ENCODE measurements around the gene FAM81A. TPM values are rescaled to one million over a fixed set of nuclear protein-coding genes. Genes with fewer than 3 reads are reported as not detected.
"Not testable (repeated sequence)": the region's sequence is repeated elsewhere in the genome, so short reads cannot be mapped to it uniquely, and the experiment has no call there.

The FAM81A gene
- polyA plus RNA-seq, 1 donor (not counting 4 experiments of a cell fraction or from before 2014, with no cell fraction given): 0.84 TPM

GRCh38 chr15:59484399-59484798 lies 46.4 kb downstream of the FAM81A start:
- Histone ChIP-seq H3K79me2 (ENCODE audit: control insufficient read depth, insufficient read depth, low read length) (no peaks in the 10 kb centered on the region), H2AFZ (ENCODE audit: control insufficient read depth, low read length) (no peak overlapping the region), H3K4me3 (ENCODE audit: control insufficient read depth in 2 of 3, extremely low read depth in 1 of 3, insufficient read depth in 2 of 3, low read depth in 1 of 3, low read length in 3 of 3) (no peak overlapping the region), H3K9me3 (ENCODE audit: control insufficient read depth, low read depth, low read length) (no peaks in the 10 kb centered on the region), H3K9me1 (ENCODE audit: control insufficient read depth, extremely low read depth, insufficient read depth, low read length) (no peaks in the 10 kb centered on the region), H3K4me1 (ENCODE audit: control insufficient read depth, extremely low read depth, insufficient read depth, low read length) (peaks cover 6% of the 10 kb centered on the region), H3K27ac (ENCODE audit: control insufficient read depth, insufficient read depth, low read length) (no peak overlapping the region), H3K4me2 (ENCODE audit: control insufficient read depth, extremely low read depth, insufficient read depth, low read depth, low read length) (no peak overlapping the region), H3K27me3 (ENCODE audit: control insufficient read depth, extremely low read depth, insufficient read depth, low read length) (no peaks in the 10 kb centered on the region), H4K20me1 (ENCODE audit: control insufficient read depth, extremely low read depth, insufficient read depth, low read length) (no peaks in the 10 kb centered on the region), H3K36me3 (ENCODE audit: control insufficient read depth in 2 of 2, extremely low read depth in 1 of 2, insufficient read depth in 2 of 2, low read length in 2 of 2) (no peaks in the 10 kb centered on the region), H3K9ac (ENCODE audit: control insufficient read depth, extremely low read depth, insufficient read depth, low read length) (no peak overlapping the region)
- no peak for FAIRE-seq
- DNase-seq (ENCODE audit: low read depth, low spot score): no peak
- dilution Hi-C loops (cut with MboI; ENCODE audit: extremely low pct_ligation_motif_present, low sequenced_read_pairs): no loop called here
- TF ChIP-seq EZH2 (IDR thresholded peaks at IDR 0.05; ENCODE audit: low read length) (no peak), CTCF (optimal IDR thresholded peaks at IDR 0.05 in 1 of 3, IDR thresholded peaks at IDR 0.05 in 1 of 3, conservative IDR thresholded peaks at IDR 0.05 in 1 of 3; ENCODE audit: extremely low read depth in 1 of 3, insufficient read depth in 2 of 3, low read length in 3 of 3) (no peak)

DNA sequence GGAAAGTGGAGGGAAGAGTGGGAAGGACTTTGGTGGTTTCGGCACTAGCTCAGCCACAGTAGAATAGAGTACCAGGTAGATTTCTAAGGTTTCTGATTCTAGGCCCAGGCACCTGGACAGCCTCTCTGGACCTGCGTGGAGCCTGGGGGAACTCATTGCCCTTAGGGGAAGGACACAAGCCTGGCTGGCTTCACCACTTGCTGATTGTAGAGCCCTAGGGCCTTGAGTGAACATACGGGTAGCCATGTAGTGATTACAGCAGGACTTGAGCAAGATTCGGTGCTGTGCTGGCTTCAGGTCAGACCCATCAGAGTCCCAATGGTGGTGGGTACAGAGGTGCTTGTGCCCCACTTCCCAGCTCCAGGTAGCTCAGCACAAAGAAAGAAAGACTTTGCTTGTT lies 47.0 kb downstream of the FAM81A start:
- H3K36me3 ChIP-seq (ENCODE audit: control insufficient read depth in 2 of 2, extremely low read depth in 1 of 2, insufficient read depth in 2 of 2, low read length in 2 of 2): no peaks in the 10 kb centered on the region
- no peaks in the 10 kb centered on the region for H3K79me2 ChIP-seq (ENCODE audit: control insufficient read depth, insufficient read depth, low read length)
- H3K9ac ChIP-seq (ENCODE audit: control insufficient read depth, extremely low read depth, insufficient read depth, low read length): no peak overlapping the region
- H3K9me3 ChIP-seq (ENCODE audit: control insufficient read depth, low read depth, low read length): no peaks in the 10 kb centered on the region
- no peak overlapping the region for H2AFZ ChIP-seq (ENCODE audit: control insufficient read depth, low read length)
- peaks cover 6% of the 10 kb centered on the region for H3K4me1 ChIP-seq (ENCODE audit: control insufficient read depth, extremely low read depth, insufficient read depth, low read length)
- H4K20me1 ChIP-seq (ENCODE audit: control insufficient read depth, extremely low read depth, insufficient read depth, low read length): no peaks in the 10 kb centered on the region
- no peak overlapping the region for H3K4me2 ChIP-seq (ENCODE audit: control insufficient read depth, extremely low read depth, insufficient read depth, low read depth, low read length)
- H3K9me1 ChIP-seq (ENCODE audit: control insufficient read depth, extremely low read depth, insufficient read depth, low read length): no peaks in the 10 kb centered on the region
- no peak overlapping the region for H3K27ac ChIP-seq (ENCODE audit: control insufficient read depth, insufficient read depth, low read length)
- dilution Hi-C loops (cut with MboI; ENCODE audit: extremely low pct_ligation_motif_present, low sequenced_read_pairs): no loop called here
- TF ChIP-seq EZH2 (IDR thresholded peaks at IDR 0.05; ENCODE audit: low read length): no peak
- TF ChIP-seq CTCF (optimal IDR thresholded peaks at IDR 0.05 in 1 of 3, IDR thresholded peaks at IDR 0.05 in 1 of 3, conservative IDR thresholded peaks at IDR 0.05 in 1 of 3; ENCODE audit: extremely low read depth in 1 of 3, insufficient read depth in 2 of 3, low read length in 3 of 3): no peak
- no peaks in the 10 kb centered on the region for H3K27me3 ChIP-seq (ENCODE audit: control insufficient read depth, extremely low read depth, insufficient read depth, low read length)
- H3K4me3 ChIP-seq (ENCODE audit: control insufficient read depth in 2 of 3, extremely low read depth in 1 of 3, insufficient read depth in 2 of 3, low read depth in 1 of 3, low read length in 3 of 3): no peak overlapping the region
- DNase-seq (ENCODE audit: low read depth, low spot score) (no peak), FAIRE-seq (no peak)

DNA sequence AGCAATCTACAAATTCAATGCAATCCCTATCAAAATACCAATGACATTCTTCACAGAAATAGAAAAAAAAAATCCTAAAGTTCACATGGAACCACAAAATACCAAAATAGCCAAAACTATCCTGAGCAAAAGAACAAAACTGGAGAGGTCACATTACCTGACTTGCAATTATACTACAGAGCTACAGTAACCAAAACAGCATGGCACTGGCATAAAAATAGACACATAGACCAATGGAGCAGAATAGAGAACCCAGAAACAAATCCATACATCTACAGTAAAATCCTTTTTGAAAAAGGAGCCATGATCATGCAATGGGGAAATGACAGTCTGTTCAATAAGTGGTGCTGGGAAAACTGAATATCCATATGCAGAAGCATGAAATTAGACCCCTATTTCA lies 51.5 kb downstream of the FAM81A start:
- H3K9ac ChIP-seq (ENCODE audit: control insufficient read depth, extremely low read depth, insufficient read depth, low read length); H3K36me3 ChIP-seq (ENCODE audit: control insufficient read depth in 2 of 2, extremely low read depth in 1 of 2, insufficient read depth in 2 of 2, low read length in 2 of 2); dilution Hi-C loops (cut with MboI; ENCODE audit: extremely low pct_ligation_motif_present, low sequenced_read_pairs); H2AFZ ChIP-seq (ENCODE audit: control insufficient read depth, low read length); DNase-seq (ENCODE audit: low read depth, low spot score); H3K9me1 ChIP-seq (ENCODE audit: control insufficient read depth, extremely low read depth, insufficient read depth, low read length); H3K27ac ChIP-seq (ENCODE audit: control insufficient read depth, insufficient read depth, low read length); H3K27me3 ChIP-seq (ENCODE audit: control insufficient read depth, extremely low read depth, insufficient read depth, low read length); FAIRE-seq; H3K9me3 ChIP-seq (ENCODE audit: control insufficient read depth, low read depth, low read length); H3K4me1 ChIP-seq (ENCODE audit: control insufficient read depth, extremely low read depth, insufficient read depth, low read length); H3K79me2 ChIP-seq (ENCODE audit: control insufficient read depth, insufficient read depth, low read length); H3K4me2 ChIP-seq (ENCODE audit: control insufficient read depth, extremely low read depth, insufficient read depth, low read depth, low read length); H4K20me1 ChIP-seq (ENCODE audit: control insufficient read depth, extremely low read depth, insufficient read depth, low read length); H3K4me3 ChIP-seq (ENCODE audit: control insufficient read depth in 2 of 3, extremely low read depth in 1 of 3, insufficient read depth in 2 of 3, low read depth in 1 of 3, low read length in 3 of 3): not testable (repeated sequence)
